Trophoblast cell (in vitro differentiated cells and primary cell): ENCODE data around the gene UPF3A.
"Not testable (repeated sequence)": the region's sequence is repeated elsewhere in the genome, so short reads cannot be mapped to it uniquely, and the experiment has no call there.

ENCODE experiments used
- DNase-seq, 2 donors: peaks; one replicate each; pipeline ENCODE4 v3.0.0-alpha.2; 2016
- H2AFZ ChIP-seq: 2 replicates; pipeline ENCODE4 v1.6.1; 2013; ENCODE audit warnings: low read length, moderate library complexity, mild to moderate bottlenecking; ENCODE audit not compliant: insufficient read depth, poor library complexity
- H2AK5ac ChIP-seq: 2 replicates; pipeline ENCODE4 v1.6.1; 2013; ENCODE audit warnings: mild to moderate bottlenecking, low read length
- H2BK120ac ChIP-seq: 2 replicates; pipeline ENCODE4 v1.6.1; 2013; ENCODE audit warnings: low read length, mild to moderate bottlenecking, moderate library complexity; ENCODE audit not compliant: insufficient read depth, poor library complexity
- H2BK12ac ChIP-seq: 2 replicates; pipeline ENCODE4 v1.6.1; 2013; ENCODE audit warnings: mild to moderate bottlenecking, low read length, moderate library complexity
- H2BK5ac ChIP-seq: 2 replicates; pipeline ENCODE4 v1.6.1; 2013; ENCODE audit warnings: low read length, low read depth, moderate library complexity, mild to moderate bottlenecking; ENCODE audit not compliant: poor library complexity
- H3K14ac ChIP-seq: 2 replicates; pipeline ENCODE4 v1.6.1; 2013; ENCODE audit warnings: mild to moderate bottlenecking, low read length
- H3K18ac ChIP-seq: 2 replicates; pipeline ENCODE4 v1.6.1; 2013; ENCODE audit warnings: mild to moderate bottlenecking, low read length
- H3K23ac ChIP-seq: 2 replicates; pipeline ENCODE4 v1.6.1; 2013; ENCODE audit warnings: low read length
- H3K27ac ChIP-seq: 2 replicates; pipeline ENCODE4 v1.5.1; 2013; ENCODE audit warnings: low read depth, mild to moderate bottlenecking, inconsistent platforms, low read length, moderate library complexity
- H3K27me3 ChIP-seq: 2 replicates; pipeline ENCODE4 v1.6.1; 2013; ENCODE audit warnings: inconsistent platforms, mild to moderate bottlenecking, low read length, moderate library complexity; ENCODE audit not compliant: insufficient read depth
- H3K36me3 ChIP-seq, 2 experiments: 1 replicate in 1 of 2; 2 replicates in 1 of 2; pipeline ENCODE4 v1.6.1; 2013; ENCODE audit warnings: low read length in 2 of 2, mild to moderate bottlenecking in 2 of 2, moderate library complexity in 1 of 2; ENCODE audit not compliant: insufficient read depth in 2 of 2, control insufficient read depth in 1 of 2
- H3K4ac ChIP-seq: 2 replicates; pipeline ENCODE4 v1.6.1; 2013; ENCODE audit warnings: low read depth, mild to moderate bottlenecking, low read length, moderate library complexity
- H3K4me1 ChIP-seq, 2 experiments: 1 replicate in 1 of 2; 2 replicates in 1 of 2; pipeline ENCODE4 v1.6.1; 2013; ENCODE audit warnings: low read length in 2 of 2, mild to moderate bottlenecking in 2 of 2, moderate library complexity in 1 of 2; ENCODE audit not compliant: insufficient read depth in 2 of 2, control insufficient read depth in 1 of 2
- H3K4me2 ChIP-seq: 2 replicates; pipeline ENCODE4 v1.6.1; 2013; ENCODE audit warnings: inconsistent platforms, mild to moderate bottlenecking, low read length, moderate library complexity
- H3K4me3 ChIP-seq: 2 replicates; pipeline ENCODE4 v1.5.1; 2013; ENCODE audit warnings: mild to moderate bottlenecking, low read depth, low read length, inconsistent platforms
- H3K79me1 ChIP-seq: one replicate; pipeline ENCODE4 v1.6.1; 2013; ENCODE audit warnings: low read length
- H3K79me2 ChIP-seq: 2 replicates; pipeline ENCODE4 v1.6.1; 2013; ENCODE audit warnings: low read length, mild to moderate bottlenecking; ENCODE audit not compliant: control insufficient read depth, insufficient read depth, poor library complexity
- H3K9ac ChIP-seq: 2 replicates; pipeline ENCODE4 v1.6.1; 2013; ENCODE audit warnings: mild to moderate bottlenecking, low read length
- H3K9me3 ChIP-seq: 2 replicates; pipeline ENCODE4 v1.6.1; 2013; ENCODE audit warnings: low read depth, mild to moderate bottlenecking, control low read depth, inconsistent platforms, low read length; ENCODE audit not compliant: insufficient read depth
- H4K12ac ChIP-seq: 2 replicates; pipeline ENCODE4 v1.6.1; 2013; ENCODE audit warnings: low read depth, mild to moderate bottlenecking, low read length, moderate library complexity
- H4K8ac ChIP-seq: 2 replicates; pipeline ENCODE4 v1.6.1; 2013; ENCODE audit warnings: low read depth, mild to moderate bottlenecking, low read length, moderate library complexity
- H4K91ac ChIP-seq: one replicate; pipeline ENCODE4 v1.6.1; 2013; ENCODE audit warnings: low read depth, mild to moderate bottlenecking, low read length, moderate library complexity
- WGBS: extraction: QIAGEN DNeasy Blood & Tissue Kit; methylation state at CpG from one replicate; pipeline ENCODE4 v1.1.7; 2013; ENCODE audit warnings: missing lambda C conversion rate; ENCODE audit not compliant: insufficient read length, insufficient coverage; ENCODE audit errors: extremely low coverage; 5-methylcytosine and 5-hydroxymethylcytosine counted together

Gene UPF3A

DNA sequence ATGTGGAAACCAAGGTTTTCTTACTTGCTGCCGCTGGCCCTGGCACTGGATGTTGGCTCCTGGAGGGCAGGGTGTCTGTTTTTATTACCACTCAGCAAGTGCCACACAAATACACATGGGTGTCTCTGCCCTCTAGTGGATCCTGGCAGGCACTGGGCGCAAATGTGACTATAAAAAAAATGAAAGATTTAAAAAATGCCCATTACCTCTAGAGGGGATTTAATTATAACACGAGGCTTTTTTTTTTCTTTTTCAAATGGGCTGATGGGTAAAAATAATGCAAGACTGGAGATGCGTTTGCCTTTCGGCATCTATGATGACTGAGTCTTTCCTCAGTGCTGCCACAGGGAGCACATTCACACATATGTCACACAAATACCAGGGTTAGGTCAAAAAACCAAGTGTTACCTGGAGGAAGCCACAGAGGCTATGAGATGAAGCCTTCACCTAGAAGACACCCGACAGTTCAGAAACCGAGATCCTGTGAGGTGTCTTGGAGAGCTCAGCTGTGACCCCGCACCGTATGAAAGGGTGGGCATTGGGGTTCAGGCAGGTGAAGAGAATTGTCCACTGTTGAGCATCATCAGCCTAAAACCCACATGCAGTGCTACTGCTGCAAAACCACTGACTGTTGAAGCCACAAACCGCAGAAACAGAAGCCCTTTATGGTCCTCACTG, 58.6 kb downstream of the UPF3A start:
- Histone ChIP-seq H4K91ac (no peak overlapping the region), H3K27ac (no peak overlapping the region), H4K12ac (no peak overlapping the region), H3K4me2 (no peak overlapping the region), H2BK5ac (no peak overlapping the region), H2AK5ac (no peak overlapping the region), H3K79me2 (no peaks in the 10 kb centered on the region), H3K27me3 (no peaks in the 10 kb centered on the region), H2BK120ac (no peak overlapping the region), H2BK12ac (no peak overlapping the region), H3K18ac (no peak overlapping the region), H3K4ac (no peak overlapping the region), H3K4me1 (no peaks in the 10 kb centered on the region), H3K4me3 (no peak overlapping the region), H3K36me3 (peaks cover 0 to 1% of the 10 kb centered on the region in 2 experiments), H3K79me1 (no peaks in the 10 kb centered on the region), H4K8ac (no peak overlapping the region), H3K23ac (no peak overlapping the region), H3K9ac (no peak overlapping the region), H2AFZ (no peak overlapping the region), H3K14ac (no peak overlapping the region), H3K9me3 (no peaks in the 10 kb centered on the region)
- DNase-seq = peak in 1 of 2 donors; percentile 50
- no CpG with 5 or more reads among the region's 10 CpGs for WGBS

GRCh38 chr13:114341003-114341777, 59.8 kb downstream of the UPF3A start:
- no peak overlapping the region for H2BK120ac ChIP-seq
- H3K79me1 ChIP-seq = no peaks in the 10 kb centered on the region
- DNase-seq = no peak
- H3K9me3 ChIP-seq = no peaks in the 10 kb centered on the region
- no peak overlapping the region for H3K23ac ChIP-seq
- H3K27ac ChIP-seq = no peak overlapping the region
- H2BK12ac ChIP-seq = no peak overlapping the region
- no peak overlapping the region for H2AK5ac ChIP-seq
- peaks cover 0 to 1% of the 10 kb centered on the region in 2 experiments for H3K36me3 ChIP-seq
- no CpG with 5 or more reads among the region's 14 CpGs for WGBS
- no peaks in the 10 kb centered on the region for H3K4me1 ChIP-seq
- H3K79me2 ChIP-seq = no peaks in the 10 kb centered on the region
- H3K14ac ChIP-seq = no peak overlapping the region
- peak overlapping the region; percentile 66 for H3K9ac ChIP-seq
- H3K27me3 ChIP-seq = no peaks in the 10 kb centered on the region
- no peak overlapping the region for H4K12ac ChIP-seq
- no peak overlapping the region for H3K4me2 ChIP-seq
- no peak overlapping the region for H4K8ac ChIP-seq
- H3K18ac ChIP-seq = no peak overlapping the region
- H2BK5ac ChIP-seq = no peak overlapping the region
- no peak overlapping the region for H3K4ac ChIP-seq
- no peak overlapping the region for H3K4me3 ChIP-seq
- no peak overlapping the region for H4K91ac ChIP-seq
- H2AFZ ChIP-seq = no peak overlapping the region

DNA sequence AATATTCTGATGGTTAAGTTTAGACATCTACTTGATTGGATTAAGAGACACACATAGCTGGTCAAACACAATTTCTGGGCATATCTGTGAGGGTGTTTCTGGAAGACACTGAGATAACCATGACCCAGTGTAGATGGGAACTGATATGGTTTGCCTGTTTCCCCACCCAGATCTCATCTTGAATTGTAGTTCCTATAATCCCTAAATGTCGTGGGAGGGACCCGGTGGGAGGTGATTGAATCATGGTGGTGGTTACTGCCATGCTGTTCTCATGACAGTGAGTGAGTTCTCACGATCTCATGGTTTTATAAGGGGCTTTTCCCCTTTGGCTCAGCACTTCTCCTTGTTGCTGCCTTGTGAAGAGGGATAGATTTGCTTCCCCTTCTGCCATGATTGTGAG, 65.9 kb downstream of the UPF3A start:
- not testable (repeated sequence) for H3K36me3 ChIP-seq, H3K14ac ChIP-seq, H2BK12ac ChIP-seq, H2AFZ ChIP-seq, H3K9ac ChIP-seq, H3K23ac ChIP-seq, H4K8ac ChIP-seq, H3K79me1 ChIP-seq, H3K27ac ChIP-seq, DNase-seq, H3K4ac ChIP-seq, H3K4me3 ChIP-seq, H2AK5ac ChIP-seq, H3K79me2 ChIP-seq, H4K12ac ChIP-seq, H3K27me3 ChIP-seq, H3K18ac ChIP-seq, H3K4me1 ChIP-seq, H2BK120ac ChIP-seq, H4K91ac ChIP-seq, H3K9me3 ChIP-seq, H2BK5ac ChIP-seq, H3K4me2 ChIP-seq
- WGBS = no CpG with 5 or more reads among the region's 3 CpGs

DNA sequence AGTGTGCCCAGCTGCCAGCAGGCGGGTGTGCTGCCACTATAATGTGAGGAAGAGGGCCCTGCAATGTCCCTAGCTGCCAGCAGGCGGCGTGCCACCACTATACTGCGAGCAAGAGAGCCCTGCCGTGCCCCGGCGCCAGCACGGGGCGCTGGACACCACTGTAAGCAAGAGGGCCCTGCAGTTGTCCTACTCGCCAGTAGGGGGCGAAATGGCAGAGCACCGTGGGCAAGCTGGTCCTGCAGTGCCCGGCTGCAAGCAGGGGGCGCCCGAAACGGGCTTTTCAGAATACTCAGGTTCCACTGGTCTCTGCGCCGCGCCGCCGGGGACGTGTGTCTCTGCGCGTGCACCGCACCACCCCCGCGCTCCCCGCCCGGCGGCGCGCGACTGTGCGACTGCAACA, 71.4 kb downstream of the UPF3A start:
- H4K12ac ChIP-seq, H3K4ac ChIP-seq, H3K4me1 ChIP-seq, H3K4me3 ChIP-seq, H3K9ac ChIP-seq, H3K23ac ChIP-seq, H2AFZ ChIP-seq, H3K18ac ChIP-seq, H3K14ac ChIP-seq, H4K8ac ChIP-seq, H2AK5ac ChIP-seq, H2BK5ac ChIP-seq, H3K79me1 ChIP-seq, H4K91ac ChIP-seq, H3K9me3 ChIP-seq, H3K4me2 ChIP-seq, H3K36me3 ChIP-seq, H2BK120ac ChIP-seq, H3K27ac ChIP-seq, H3K79me2 ChIP-seq, H3K27me3 ChIP-seq, H2BK12ac ChIP-seq: not testable (repeated sequence)
- WGBS = no CpG with 5 or more reads among the region's 34 CpGs
- DNase-seq = peak; percentile 95 to 97
